ENCODE results near the gene TENM4. TPM values are rescaled to one million over a fixed set of nuclear protein-coding genes. Genes with fewer than 3 reads are reported as not detected.

Gene TENM4
- total RNA-seq, 1 donor from 2014 or later = 3.8 TPM

GRCh38 chr11:79396674-79397073 is 44.2 kb downstream of the TENM4 start:
- H3K27me3 Mint-ChIP-seq (ENCODE audit: low read depth) = no peaks in the 10 kb centered on the region
- no peak overlapping the region for H3K4me3 Mint-ChIP-seq (ENCODE audit: unreplicated experiment)
- H3K36me3 Mint-ChIP-seq (ENCODE audit: low read depth) = no peaks in the 10 kb centered on the region
- H3K27ac Mint-ChIP-seq (ENCODE audit: unreplicated experiment) = peak overlapping the region; percentile 85
- no peak for DNase-seq (ENCODE audit: low spot score)
- peaks cover 2% of the 10 kb centered on the region for H3K9me3 Mint-ChIP-seq (ENCODE audit: low read depth)
- no peak for TF ChIP-seq CTCF (IDR thresholded peaks at IDR 0.05)
- H3K4me1 Mint-ChIP-seq (ENCODE audit: low read depth) = peaks cover 31% of the 10 kb centered on the region

- Mint-ChIP-seq H3K27me3 (ENCODE audit: low read depth) (no peaks in the 10 kb centered on the region), H3K4me1 (ENCODE audit: low read depth) (peaks cover 31% of the 10 kb centered on the region), H3K27ac (ENCODE audit: unreplicated experiment) (no peak overlapping the region), H3K4me3 (ENCODE audit: unreplicated experiment) (no peak overlapping the region), H3K9me3 (ENCODE audit: low read depth) (no peaks in the 10 kb centered on the region), H3K36me3 (ENCODE audit: low read depth) (no peaks in the 10 kb centered on the region)
- DNase-seq (ENCODE audit: low spot score) = no peak
- TF ChIP-seq CTCF (IDR thresholded peaks at IDR 0.05) = no peak
Measured at GRCh38 chr11:79396001-79396400, 44.8 kb downstream of the TENM4 start.

- no peaks in the 10 kb centered on the region for H3K27me3 Mint-ChIP-seq (ENCODE audit: low read depth)
- H3K27ac Mint-ChIP-seq (ENCODE audit: unreplicated experiment) = no peak overlapping the region
- H3K4me1 Mint-ChIP-seq (ENCODE audit: low read depth) = peaks cover 35% of the 10 kb centered on the region
- H3K4me3 Mint-ChIP-seq (ENCODE audit: unreplicated experiment) = no peak overlapping the region
- no peaks in the 10 kb centered on the region for H3K36me3 Mint-ChIP-seq (ENCODE audit: low read depth)
- DNase-seq (ENCODE audit: low spot score) = no peak
- no peaks in the 10 kb centered on the region for H3K9me3 Mint-ChIP-seq (ENCODE audit: low read depth)
- TF ChIP-seq CTCF (IDR thresholded peaks at IDR 0.05) = no peak
Measured at GRCh38 chr11:79393362-79394043, 47.3 kb downstream of the TENM4 start.

- no peaks in the 10 kb centered on the region for H3K9me3 Mint-ChIP-seq (ENCODE audit: low read depth)
- no peak overlapping the region for H3K27ac Mint-ChIP-seq (ENCODE audit: unreplicated experiment)
- no peak for TF ChIP-seq CTCF (IDR thresholded peaks at IDR 0.05)
Measured at GRCh38 chr11:79392161-79392560, 48.7 kb downstream of the TENM4 start.

GRCh38 chr11:79390923-79391322 is 49.9 kb downstream of the TENM4 start:
- peaks cover 31% of the 10 kb centered on the region for H3K4me1 Mint-ChIP-seq (ENCODE audit: low read depth)
- no peak overlapping the region for H3K27ac Mint-ChIP-seq (ENCODE audit: unreplicated experiment)
- no peaks in the 10 kb centered on the region for H3K9me3 Mint-ChIP-seq (ENCODE audit: low read depth)
- H3K27me3 Mint-ChIP-seq (ENCODE audit: low read depth) = no peaks in the 10 kb centered on the region
- DNase-seq (ENCODE audit: low spot score) = no peak
- no peak for TF ChIP-seq CTCF (IDR thresholded peaks at IDR 0.05)
- H3K36me3 Mint-ChIP-seq (ENCODE audit: low read depth) = no peaks in the 10 kb centered on the region
- H3K4me3 Mint-ChIP-seq (ENCODE audit: unreplicated experiment) = no peak overlapping the region

More at GRCh38 chr11:79392161-79392560, 48.7 kb downstream of the TENM4 start:
- Mint-ChIP-seq H3K4me3 (ENCODE audit: unreplicated experiment) (no peak overlapping the region), H3K27me3 (ENCODE audit: low read depth) (no peaks in the 10 kb centered on the region), H3K36me3 (ENCODE audit: low read depth) (no peaks in the 10 kb centered on the region), H3K4me1 (ENCODE audit: low read depth) (peaks cover 43% of the 10 kb centered on the region)
- no peak for DNase-seq (ENCODE audit: low spot score)

Data from chondrocyte (in vitro differentiated cells).